ENCODE results near the gene PPP1R1C.

PPP1R1C gene

GRCh38 chr2:182050333-182051135 is 64.9 kb downstream of the PPP1R1C start:
- Mint-ChIP-seq H3K27me3 (ENCODE audit: low read depth, poor library complexity) (no peaks in the 10 kb centered on the region), H3K4me1 (no peaks in the 10 kb centered on the region), H3K9me3 (no peaks in the 10 kb centered on the region), H3K36me3 (ENCODE audit: low read depth) (no peaks in the 10 kb centered on the region), H3K4me3 (no peak overlapping the region), H3K27ac (peak overlapping the region; percentile 2)
- DNase-seq, result no peak
- TF ChIP-seq, protein P1, sequence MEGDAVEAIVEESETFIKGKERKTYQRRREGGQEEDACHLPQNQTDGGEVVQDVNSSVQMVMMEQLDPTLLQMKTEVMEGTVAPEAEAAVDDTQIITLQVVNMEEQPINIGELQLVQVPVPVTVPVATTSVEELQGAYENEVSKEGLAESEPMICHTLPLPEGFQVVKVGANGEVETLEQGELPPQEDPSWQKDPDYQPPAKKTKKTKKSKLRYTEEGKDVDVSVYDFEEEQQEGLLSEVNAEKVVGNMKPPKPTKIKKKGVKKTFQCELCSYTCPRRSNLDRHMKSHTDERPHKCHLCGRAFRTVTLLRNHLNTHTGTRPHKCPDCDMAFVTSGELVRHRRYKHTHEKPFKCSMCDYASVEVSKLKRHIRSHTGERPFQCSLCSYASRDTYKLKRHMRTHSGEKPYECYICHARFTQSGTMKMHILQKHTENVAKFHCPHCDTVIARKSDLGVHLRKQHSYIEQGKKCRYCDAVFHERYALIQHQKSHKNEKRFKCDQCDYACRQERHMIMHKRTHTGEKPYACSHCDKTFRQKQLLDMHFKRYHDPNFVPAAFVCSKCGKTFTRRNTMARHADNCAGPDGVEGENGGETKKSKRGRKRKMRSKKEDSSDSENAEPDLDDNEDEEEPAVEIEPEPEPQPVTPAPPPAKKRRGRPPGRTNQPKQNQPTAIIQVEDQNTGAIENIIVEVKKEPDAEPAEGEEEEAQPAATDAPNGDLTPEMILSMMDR (IDR thresholded peaks at IDR 0.05), result no peak

DNA sequence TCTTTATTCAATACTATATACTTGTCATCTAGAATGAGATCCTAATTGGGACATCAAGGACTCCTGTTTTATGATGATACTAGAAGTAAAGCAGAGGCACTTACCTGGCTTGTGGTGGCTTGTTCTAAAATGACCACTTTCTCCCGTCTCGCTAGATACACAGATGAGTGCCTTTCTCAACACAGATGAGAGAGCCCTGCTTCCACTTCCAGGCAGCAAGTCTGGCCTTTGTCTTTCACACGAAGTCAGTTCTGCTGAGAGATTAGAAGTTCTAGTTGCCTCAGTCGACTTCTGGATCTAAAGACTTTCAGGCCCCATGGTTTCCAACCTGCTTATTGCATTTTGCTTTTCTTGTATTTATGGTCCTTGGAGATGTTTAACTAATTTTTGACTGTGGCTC is 70.3 kb downstream of the PPP1R1C start:
- DNase-seq, result no peak
- H3K4me3 Mint-ChIP-seq, result no peak overlapping the region

DNA sequence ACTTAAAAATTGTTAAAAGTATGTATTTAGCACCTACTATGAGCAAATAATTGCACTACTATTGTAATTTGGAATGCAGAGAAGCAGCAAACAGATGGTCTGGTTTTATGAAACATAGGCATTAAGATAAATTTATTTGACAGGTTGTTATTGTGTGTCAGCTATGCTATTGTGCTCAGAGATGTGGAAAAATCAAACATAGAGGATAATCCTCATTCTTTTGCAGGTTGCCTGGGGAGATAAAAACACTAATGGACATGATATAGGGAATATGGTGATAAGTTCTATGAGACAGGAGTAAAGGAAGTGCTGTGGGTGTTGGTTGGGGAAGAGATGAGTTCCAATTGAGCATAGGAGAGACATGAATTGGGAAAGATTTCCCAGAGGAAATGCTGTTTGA is 71.3 kb downstream of the PPP1R1C start:
- DNase-seq, result no peak
- Mint-ChIP-seq H3K27ac (no peak overlapping the region), H3K27me3 (ENCODE audit: low read depth, poor library complexity) (no peaks in the 10 kb centered on the region), H3K9me3 (no peaks in the 10 kb centered on the region), H3K36me3 (ENCODE audit: low read depth) (no peaks in the 10 kb centered on the region), H3K4me1 (peaks cover 7% of the 10 kb centered on the region), H3K4me3 (no peak overlapping the region)
- TF ChIP-seq, protein P1 (IDR thresholded peaks at IDR 0.05), result no peak

More for the DNA sequence above, 70.3 kb downstream of the PPP1R1C start:
- peaks cover 7% of the 10 kb centered on the region for H3K4me1 Mint-ChIP-seq
- no peak overlapping the region for H3K27ac Mint-ChIP-seq
- H3K27me3 Mint-ChIP-seq (ENCODE audit: low read depth, poor library complexity), result no peaks in the 10 kb centered on the region
- H3K36me3 Mint-ChIP-seq (ENCODE audit: low read depth), result no peaks in the 10 kb centered on the region
- TF ChIP-seq, protein P1 (IDR thresholded peaks at IDR 0.05), result no peak
- no peaks in the 10 kb centered on the region for H3K9me3 Mint-ChIP-seq

- Mint-ChIP-seq H3K27me3 (ENCODE audit: low read depth, poor library complexity) (no peaks in the 10 kb centered on the region), H3K4me3 (no peak overlapping the region), H3K36me3 (ENCODE audit: low read depth) (no peaks in the 10 kb centered on the region), H3K4me1 (peaks cover 7% of the 10 kb centered on the region), H3K27ac (no peak overlapping the region), H3K9me3 (no peaks in the 10 kb centered on the region)
- no peak for DNase-seq
- TF ChIP-seq, protein P1 (IDR thresholded peaks at IDR 0.05), result no peak
These were observed 72.4 kb downstream of the PPP1R1C start for GRCh38 chr2:182058056-182058455.

- no peak for DNase-seq
- H3K9me3 Mint-ChIP-seq, result no peaks in the 10 kb centered on the region
- H3K36me3 Mint-ChIP-seq (ENCODE audit: low read depth), result no peaks in the 10 kb centered on the region
- no peak overlapping the region for H3K4me3 Mint-ChIP-seq
- TF ChIP-seq, protein P1 (IDR thresholded peaks at IDR 0.05), result no peak
- H3K27ac Mint-ChIP-seq, result no peak overlapping the region
- H3K4me1 Mint-ChIP-seq, result peaks cover 7% of the 10 kb centered on the region
- H3K27me3 Mint-ChIP-seq (ENCODE audit: low read depth, poor library complexity), result no peaks in the 10 kb centered on the region
These were observed 76.1 kb downstream of the PPP1R1C start for GRCh38 chr2:182061739-182062138.
